Natural killer cell (primary cell): ENCODE measurements around the gene STYK1. TPM values are rescaled to one million over a fixed set of nuclear protein-coding genes. Genes with fewer than 3 reads are reported as not detected.
"Not testable (repeated sequence)": the region's sequence is repeated elsewhere in the genome, so short reads cannot be mapped to it uniquely, and the experiment has no call there.

Experiments
- ATAC-seq, 3 donors: fragments of 150-1000 bp in 2 of 3; fragments of 200-7000 bp in 1 of 3; cut with Tn5 transposase; 1 replicate in 1 of 3; 2 replicates in 2 of 3; pipeline ENCODE4 v1.10.0; 2021; ENCODE audit warnings: mild to moderate bottlenecking in 2 of 3, moderate library complexity in 2 of 3
- DNase-seq, 2 donors: peaks; one replicate each; pipeline versions ENCODE4 v3.0.0 to v3.0.0-alpha.2; 2013 to 2021; ENCODE audit warnings: mixed read lengths in 1 of 2
- H3K27ac ChIP-seq: one replicate; pipeline ENCODE4 v1.5.1; 2013; ENCODE audit warnings: mild to moderate bottlenecking, low read length
- H3K27me3 ChIP-seq: one replicate; pipeline ENCODE4 v1.6.1; 2013; ENCODE audit warnings: low read length; ENCODE audit not compliant: control insufficient read depth, insufficient read depth
- H3K36me3 ChIP-seq: one replicate; pipeline ENCODE4 v1.6.1; 2013; ENCODE audit warnings: low read length; ENCODE audit not compliant: control insufficient read depth, insufficient read depth
- H3K4me1 ChIP-seq: one replicate; pipeline ENCODE4 v1.6.1; 2013; ENCODE audit warnings: low read length; ENCODE audit not compliant: control insufficient read depth, insufficient read depth
- H3K4me3 ChIP-seq: one replicate; pipeline ENCODE4 v1.5.1; 2013; ENCODE audit warnings: low read length
- H3K9me3 ChIP-seq: one replicate; pipeline ENCODE4 v1.6.1; 2013; ENCODE audit warnings: low read length; ENCODE audit not compliant: control insufficient read depth, insufficient read depth
- H3K27ac Mint-ChIP-seq, 2 donors: one replicate each; pipeline ENCODE4 v1.8.0; 2022; ENCODE audit warnings: mild to moderate bottlenecking in 2 of 2, mixed read lengths in 2 of 2, moderate library complexity in 1 of 2
- H3K27me3 Mint-ChIP-seq, 2 donors: one replicate each; pipeline ENCODE4 v1.8.0; 2022; ENCODE audit warnings: low read depth in 2 of 2, mixed read lengths in 2 of 2
- H3K36me3 Mint-ChIP-seq: one replicate; pipeline ENCODE4 v1.8.0; 2022; ENCODE audit warnings: mixed read lengths
- H3K4me1 Mint-ChIP-seq, 2 donors: one replicate each; pipeline ENCODE4 v1.8.0; 2022; ENCODE audit warnings: mixed read lengths in 2 of 2
- H3K4me3 Mint-ChIP-seq: one replicate; pipeline ENCODE4 v1.8.0; 2022; ENCODE audit warnings: mild to moderate bottlenecking, moderate library complexity, mixed read lengths
- H3K9me3 Mint-ChIP-seq, 2 donors: one replicate each; pipeline ENCODE4 v1.8.0; 2022; ENCODE audit warnings: mixed read lengths in 2 of 2
- CTCF ChIP-seq: fragments of 200-600 bp; IDR thresholded peaks from one replicate; pipeline ENCODE4 v1.8.0; 2022; ENCODE audit warnings: antibody characterized with exemption
- WGBS: methylation state at CpG from one replicate; pipeline ENCODE4 v1.1.7; 2013; ENCODE audit warnings: missing lambda C conversion rate; ENCODE audit not compliant: insufficient coverage; 5-methylcytosine and 5-hydroxymethylcytosine counted together
- intact Hi-C: fragments of 100-400 bp; cut with micrococcal nuclease; formaldehyde crosslinking; loops from one replicate; pipeline ENCODE4 v1.14.2; 2022
- total RNA-seq, 4 donors: library from RNA; stranded (reverse); fragments of 120-200 nt in 1 of 4; gene quantifications; one replicate each; pipeline versions ENCODE4 v1.2.3 to v1.2.4, GENCODE V29; 2013 to 2022

The STYK1 gene
- total RNA-seq, 3 donors from 2014 or later (not counting 1 experiment from before 2014, with no cell fraction given), result 2.0 to 2.6 (median 2.4) TPM

GRCh38 chr12:10654003-10654402 is 19.8 kb downstream of the STYK1 start:
- H3K4me3 Mint-ChIP-seq, result no peak overlapping the region
- intact Hi-C loops, result no loop called here
- H3K27ac Mint-ChIP-seq, result no peak overlapping the region
- Histone ChIP-seq H3K27ac (no peak overlapping the region), H3K4me3 (no peak overlapping the region), H3K36me3 (no peaks in the 10 kb centered on the region), H3K27me3 (no peaks in the 10 kb centered on the region), H3K9me3 (peaks cover 4% of the 10 kb centered on the region), H3K4me1 (no peaks in the 10 kb centered on the region)
- ATAC-seq, result no peak
- H3K36me3 Mint-ChIP-seq, result no peaks in the 10 kb centered on the region
- no peaks in the 10 kb centered on the region for H3K9me3 Mint-ChIP-seq
- no peak for DNase-seq
- H3K27me3 Mint-ChIP-seq, result peaks cover 5 to 18% of the 10 kb centered on the region in 2 donors
- peaks cover 0 to 7% of the 10 kb centered on the region in 2 donors for H3K4me1 Mint-ChIP-seq
- TF ChIP-seq CTCF, result no peak

GRCh38 chr12:10652192-10652591 is 21.7 kb downstream of the STYK1 start:
- Histone ChIP-seq H3K36me3 (no peaks in the 10 kb centered on the region), H3K4me3 (no peak overlapping the region), H3K9me3 (peaks cover 4% of the 10 kb centered on the region), H3K27ac (no peak overlapping the region), H3K27me3 (no peaks in the 10 kb centered on the region), H3K4me1 (no peaks in the 10 kb centered on the region)
- Mint-ChIP-seq H3K4me1 (peaks cover 0 to 7% of the 10 kb centered on the region in 2 donors), H3K27me3 (peaks cover 3 to 7% of the 10 kb centered on the region in 2 donors), H3K36me3 (peaks cover 5% of the 10 kb centered on the region), H3K27ac (no peak overlapping the region), H3K9me3 (no peaks in the 10 kb centered on the region), H3K4me3 (no peak overlapping the region)
- TF ChIP-seq CTCF, result no peak
- intact Hi-C loops, result no loop called here
- 94% methylated on average over 1 of the region's 3 CpGs for WGBS
- ATAC-seq, result no peak
- no peak for DNase-seq

- H3K36me3 Mint-ChIP-seq, result peaks cover 29% of the 10 kb centered on the region
- H3K4me3 Mint-ChIP-seq, DNase-seq, H3K4me1 Mint-ChIP-seq, H3K4me1 ChIP-seq, intact Hi-C loops, H3K27ac ChIP-seq, H3K4me3 ChIP-seq, H3K36me3 ChIP-seq, H3K27ac Mint-ChIP-seq, H3K27me3 ChIP-seq, ATAC-seq: not testable (repeated sequence)
- H3K27me3 Mint-ChIP-seq, result peaks cover 7 to 11% of the 10 kb centered on the region in 2 donors
- peaks cover 7 to 13% of the 10 kb centered on the region in 2 donors for H3K9me3 Mint-ChIP-seq
- H3K9me3 ChIP-seq, result peaks cover 16% of the 10 kb centered on the region
Measured at GRCh38 chr12:10646576-10646975, 27.3 kb downstream of the STYK1 start.

- H3K4me1 Mint-ChIP-seq, result peaks cover 0 to 6% of the 10 kb centered on the region in 2 donors
- WGBS, result 63% methylated on average over 4 of the region's 4 CpGs
- no peaks in the 10 kb centered on the region for H3K4me1 ChIP-seq
- H3K36me3 ChIP-seq, result no peaks in the 10 kb centered on the region
- no peaks in the 10 kb centered on the region for H3K27me3 ChIP-seq
- DNase-seq (no peak), ATAC-seq (no peak)
- no peak overlapping the region for H3K4me3 ChIP-seq
- H3K4me3 Mint-ChIP-seq, result no peak overlapping the region
- H3K27ac Mint-ChIP-seq, result no peak overlapping the region
- no peak for TF ChIP-seq CTCF
- peaks cover 29% of the 10 kb centered on the region for H3K36me3 Mint-ChIP-seq
- intact Hi-C loops, result no loop called here
- peaks cover 7 to 13% of the 10 kb centered on the region in 2 donors for H3K9me3 Mint-ChIP-seq
- H3K27ac ChIP-seq, result no peak overlapping the region
- peaks cover 7 to 11% of the 10 kb centered on the region in 2 donors for H3K27me3 Mint-ChIP-seq
- H3K9me3 ChIP-seq, result peaks cover 16% of the 10 kb centered on the region
Measured at GRCh38 chr12:10645910-10646309, 27.9 kb downstream of the STYK1 start.
